Inferior parietal cortex (tissue), 1 donor: ENCODE measurements around the gene MYO15B.

ENCODE experiments used
- DNase-seq: peaks from one replicate; pipeline ENCODE4 v3.0.0-alpha.2; 2016; ENCODE audit errors: extremely low spot score

Gene MYO15B

DNA sequence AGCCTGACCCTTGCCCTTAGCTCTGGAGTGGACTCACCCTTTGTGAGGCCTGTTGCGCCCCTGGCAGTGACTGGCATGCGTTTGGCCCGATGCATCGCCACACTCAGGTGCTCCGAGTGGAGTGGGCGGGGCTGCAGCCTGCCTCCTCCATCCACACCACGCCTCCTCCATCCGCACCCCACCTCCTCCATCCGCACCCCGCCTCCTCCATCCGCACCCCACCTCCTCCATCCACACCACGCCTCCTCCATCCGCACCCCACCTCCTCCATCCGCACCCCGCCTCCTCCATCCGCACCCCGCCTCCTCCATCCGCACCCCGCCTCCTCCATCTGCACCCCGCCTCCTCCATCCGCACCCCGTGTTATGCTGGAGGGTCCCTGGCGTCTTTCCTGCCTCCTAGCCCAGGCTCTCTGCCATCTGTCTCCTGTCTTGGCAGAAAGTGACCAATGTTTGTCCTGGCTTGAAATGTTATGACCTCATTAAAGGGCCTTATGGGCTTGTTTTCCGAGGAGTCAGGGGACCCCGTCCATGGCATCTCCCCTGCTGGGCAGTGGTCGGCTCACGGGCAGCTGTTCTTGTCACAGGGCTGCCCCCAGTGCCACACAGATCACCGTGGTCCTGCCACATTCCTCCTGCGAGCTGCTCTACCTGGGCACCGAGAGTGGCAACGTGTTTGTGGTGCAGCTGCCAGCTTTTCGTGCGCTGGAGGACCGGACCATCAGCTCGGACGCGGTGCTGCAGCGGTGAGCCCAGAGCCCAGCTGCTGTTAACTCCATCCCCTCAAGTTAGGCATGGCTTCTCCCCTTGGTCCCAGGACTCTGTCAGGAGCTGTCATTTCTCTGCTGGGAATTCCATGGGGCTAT is 28.7 kb upstream of the MYO15B start:
- DNase-seq, result no peak

DNA sequence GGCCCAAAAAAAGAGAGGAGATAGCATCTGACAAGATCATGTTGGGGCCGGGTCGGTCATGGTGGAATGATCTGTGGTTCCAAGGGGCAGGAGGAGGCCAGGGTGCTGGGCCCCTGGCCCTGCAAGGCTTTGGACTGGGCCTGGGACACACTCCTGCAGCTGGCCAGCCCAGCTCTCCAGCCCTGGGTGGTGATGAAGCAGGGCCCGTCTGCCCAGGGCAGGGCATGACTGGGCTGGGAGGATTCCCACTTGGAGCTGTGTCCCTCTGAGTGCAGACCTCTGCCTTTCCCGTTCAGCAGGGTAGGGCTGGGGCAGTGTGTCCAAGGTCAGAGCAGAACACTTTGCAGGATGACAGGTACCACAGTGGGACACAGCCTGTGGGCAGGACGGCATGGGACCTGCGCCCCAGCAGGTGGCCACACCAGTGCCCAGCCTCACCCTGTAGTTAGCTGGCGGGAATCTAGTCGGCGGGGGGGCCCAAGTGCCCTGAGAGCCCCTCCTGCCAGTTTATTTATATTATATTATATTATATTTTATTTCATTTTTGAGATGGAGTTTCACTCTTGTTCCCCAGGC is 27.6 kb upstream of the MYO15B start:
- no peak for DNase-seq

DNA sequence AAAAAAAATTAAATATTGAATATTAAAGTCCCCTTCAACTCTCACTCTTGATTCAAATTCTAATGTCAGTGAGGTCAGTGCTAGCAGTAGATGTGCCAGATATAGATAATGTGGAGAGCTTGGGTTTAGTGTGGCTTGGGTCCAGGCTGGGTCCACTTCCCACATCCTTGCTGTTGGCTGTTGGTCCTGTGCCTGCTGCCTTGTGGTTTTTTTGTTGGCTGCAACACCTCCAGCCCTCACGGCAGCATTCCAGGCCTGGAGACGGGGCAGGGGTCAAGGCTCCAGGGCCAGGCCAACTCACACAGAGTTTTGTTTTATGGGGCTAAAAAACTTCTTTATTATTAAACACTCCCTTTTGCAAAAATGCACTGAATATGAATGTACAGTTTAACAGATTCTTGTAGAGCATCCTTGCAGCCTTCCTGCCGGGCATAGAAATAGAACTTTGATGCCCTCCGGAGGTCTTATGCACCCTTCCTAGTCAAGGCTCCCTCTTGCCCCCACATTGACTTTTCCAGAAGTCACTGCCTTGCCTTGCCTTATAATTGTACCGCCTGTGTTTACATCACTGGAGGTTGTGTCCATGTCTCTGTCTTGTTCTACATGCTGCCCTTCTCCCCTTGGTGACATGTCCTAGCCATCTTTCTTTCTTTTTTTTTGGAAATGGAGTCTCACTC is 25.5 kb upstream of the MYO15B start:
- DNase-seq, result no peak

DNA sequence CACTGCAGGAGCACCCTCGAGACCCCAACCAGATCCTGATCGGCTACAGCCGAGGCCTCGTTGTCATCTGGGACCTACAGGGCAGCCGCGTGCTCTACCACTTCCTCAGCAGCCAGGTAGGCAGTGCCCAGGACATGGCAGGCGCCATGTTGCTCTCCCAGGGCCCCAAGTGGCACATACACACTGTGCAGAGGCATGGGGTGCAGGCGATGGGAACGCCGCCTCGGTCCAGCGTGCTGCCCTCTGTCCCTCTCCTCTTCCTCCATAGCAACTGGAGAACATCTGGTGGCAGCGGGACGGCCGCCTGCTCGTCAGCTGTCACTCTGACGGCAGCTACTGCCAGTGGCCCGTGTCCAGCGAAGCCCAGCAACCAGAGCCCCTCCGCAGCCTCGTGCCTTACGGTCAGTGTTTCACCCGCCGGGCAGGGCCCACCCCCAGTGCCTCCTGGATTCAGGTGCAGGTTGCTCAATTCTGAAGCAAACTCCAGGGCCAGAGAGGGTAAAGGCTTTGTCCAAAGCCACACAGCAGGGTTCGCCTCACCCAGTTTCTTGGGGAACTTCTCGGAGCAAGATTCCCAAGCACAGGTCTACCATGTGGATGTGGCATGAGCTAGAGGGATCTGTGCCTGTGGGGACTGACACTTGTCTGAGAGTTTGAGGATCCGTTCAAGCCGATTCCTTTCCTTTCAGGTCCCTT is 24.4 kb upstream of the MYO15B start:
- DNase-seq, result no peak

DNA sequence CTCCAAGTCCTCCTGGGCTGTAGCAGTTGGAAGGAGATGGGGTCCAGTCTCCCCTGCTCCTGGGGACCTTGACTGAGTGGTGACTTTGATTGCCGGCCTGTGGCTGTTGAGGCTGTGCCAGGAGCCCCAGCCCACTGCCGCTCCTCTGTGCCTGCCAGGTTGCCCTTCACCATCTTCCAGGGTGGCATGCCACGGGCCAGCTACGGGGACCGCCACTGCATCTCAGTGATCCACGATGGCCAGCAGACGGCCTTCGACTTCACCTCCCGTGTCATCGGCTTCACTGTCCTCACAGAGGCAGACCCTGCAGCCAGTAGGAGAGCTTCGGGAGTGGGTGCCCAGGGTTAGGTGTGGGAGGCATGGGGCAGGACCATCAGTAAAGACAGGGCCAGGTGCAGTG is 23.4 kb upstream of the MYO15B start:
- no peak for DNase-seq

DNA sequence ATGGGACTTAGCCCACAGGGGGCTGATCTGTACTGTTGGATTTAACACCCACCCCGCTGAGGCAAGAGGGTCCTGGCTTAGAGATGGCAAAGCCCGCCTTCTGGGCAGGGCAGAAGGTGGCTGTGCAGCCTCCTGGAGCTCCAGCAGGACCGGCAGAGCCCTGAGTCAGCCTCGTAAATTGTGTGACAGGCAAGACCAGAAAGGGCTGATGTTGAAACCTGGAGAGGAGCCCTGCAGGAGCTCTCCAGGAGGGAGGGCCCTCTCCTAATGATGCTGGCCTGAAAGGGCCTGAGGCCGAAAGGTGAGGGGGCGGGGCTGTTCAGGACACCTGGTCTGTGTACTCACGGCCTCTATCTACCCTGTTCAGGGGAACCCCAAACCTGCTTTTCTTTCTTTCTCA is 22.5 kb upstream of the MYO15B start:
- DNase-seq, result no peak

DNA sequence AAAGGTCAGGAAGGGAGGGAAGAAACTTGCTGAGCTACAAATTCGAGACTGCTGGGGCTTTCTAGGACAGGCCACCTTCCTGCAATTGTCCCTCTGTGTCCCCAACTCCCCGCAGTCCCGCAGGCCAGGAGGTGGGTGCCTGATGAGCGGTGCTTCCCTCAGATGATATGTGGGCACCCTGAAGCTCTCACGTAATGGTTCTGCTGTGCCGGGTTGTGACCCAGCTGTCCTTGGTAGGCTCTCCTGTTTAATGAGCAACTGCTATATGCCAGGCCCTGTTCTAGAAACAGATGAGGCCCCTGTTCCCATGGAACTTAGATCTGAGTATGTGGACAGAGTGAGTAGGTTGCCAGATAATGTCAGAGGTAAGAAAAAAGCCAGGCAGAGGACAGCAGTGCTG is 22.0 kb upstream of the MYO15B start:
- DNase-seq, result no peak

DNA sequence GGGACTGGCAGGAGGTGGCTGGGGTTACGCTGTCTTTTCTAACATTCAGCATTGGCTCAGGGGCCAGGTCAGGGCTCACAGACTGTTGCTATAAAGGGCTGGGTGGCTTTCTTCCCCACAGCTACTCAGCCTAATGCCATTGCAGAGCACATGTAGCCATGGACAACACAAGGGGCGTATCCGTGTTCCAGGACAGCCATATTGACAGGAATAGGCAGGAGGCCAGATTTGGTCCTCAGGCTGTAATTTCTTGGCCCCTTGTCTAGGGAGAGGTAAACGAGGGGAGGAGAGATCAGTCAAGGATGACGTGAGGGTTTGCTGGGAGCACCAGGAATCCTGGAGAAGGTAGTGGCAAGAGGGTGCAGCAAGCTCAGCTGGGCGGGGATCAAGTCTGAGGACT is 21.2 kb upstream of the MYO15B start:
- DNase-seq, result no peak

DNA sequence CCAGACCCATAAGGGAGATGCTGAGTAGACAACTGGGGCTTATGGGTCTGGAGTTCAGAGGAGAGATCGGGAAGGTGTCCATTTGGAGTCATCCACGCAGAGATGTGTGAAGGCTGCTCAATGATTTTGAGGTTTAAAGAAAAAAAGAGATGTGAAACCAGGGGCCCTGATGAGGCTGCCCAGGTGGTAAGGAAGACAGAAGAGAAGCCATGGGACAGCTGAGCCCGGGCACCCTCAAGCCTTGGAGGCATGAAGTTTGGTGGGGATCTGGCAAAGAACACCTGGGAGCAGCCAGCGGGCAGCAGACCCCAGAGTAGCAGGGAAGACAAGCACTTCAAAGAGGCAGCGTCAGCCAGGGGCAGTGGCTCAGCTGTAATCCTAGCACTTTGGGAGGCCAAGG is 20.8 kb upstream of the MYO15B start:
- DNase-seq, result no peak

DNA sequence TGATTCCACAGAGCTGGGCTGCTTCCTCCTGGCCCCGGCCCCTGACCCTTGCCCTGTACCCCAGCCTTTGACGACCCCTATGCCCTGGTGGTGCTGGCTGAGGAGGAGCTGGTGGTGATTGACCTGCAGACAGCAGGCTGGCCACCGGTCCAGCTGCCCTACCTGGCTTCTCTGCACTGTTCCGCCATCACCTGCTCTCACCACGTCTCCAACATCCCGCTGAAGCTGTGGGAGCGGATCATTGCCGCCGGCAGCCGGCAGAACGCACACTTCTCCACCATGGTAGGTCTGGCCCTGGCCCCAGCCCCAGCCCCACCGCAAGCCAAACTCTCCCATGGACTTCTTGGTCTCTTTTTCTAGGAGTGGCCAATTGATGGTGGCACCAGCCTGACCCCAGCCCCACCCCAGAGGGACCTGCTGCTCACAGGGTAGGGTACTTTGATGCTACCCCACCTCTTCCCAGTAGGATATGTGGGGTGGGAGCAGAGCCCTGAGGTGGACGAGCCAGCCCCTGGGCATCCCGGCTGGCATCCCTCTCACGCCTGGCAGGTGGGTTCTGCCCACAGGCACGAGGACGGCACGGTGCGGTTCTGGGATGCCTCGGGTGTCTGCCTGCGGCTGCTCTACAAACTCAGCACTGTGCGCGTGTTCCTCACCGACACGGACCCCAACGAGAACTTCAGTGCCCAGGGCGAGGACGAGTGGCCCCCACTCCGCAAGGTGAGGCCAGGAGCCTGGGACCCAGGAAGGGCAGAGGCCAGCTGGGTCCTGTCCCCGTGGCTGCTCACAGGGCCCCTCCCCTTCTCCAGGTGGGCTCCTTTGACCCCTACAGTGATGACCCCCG is 19.0 kb upstream of the MYO15B start:
- no peak for DNase-seq

DNA sequence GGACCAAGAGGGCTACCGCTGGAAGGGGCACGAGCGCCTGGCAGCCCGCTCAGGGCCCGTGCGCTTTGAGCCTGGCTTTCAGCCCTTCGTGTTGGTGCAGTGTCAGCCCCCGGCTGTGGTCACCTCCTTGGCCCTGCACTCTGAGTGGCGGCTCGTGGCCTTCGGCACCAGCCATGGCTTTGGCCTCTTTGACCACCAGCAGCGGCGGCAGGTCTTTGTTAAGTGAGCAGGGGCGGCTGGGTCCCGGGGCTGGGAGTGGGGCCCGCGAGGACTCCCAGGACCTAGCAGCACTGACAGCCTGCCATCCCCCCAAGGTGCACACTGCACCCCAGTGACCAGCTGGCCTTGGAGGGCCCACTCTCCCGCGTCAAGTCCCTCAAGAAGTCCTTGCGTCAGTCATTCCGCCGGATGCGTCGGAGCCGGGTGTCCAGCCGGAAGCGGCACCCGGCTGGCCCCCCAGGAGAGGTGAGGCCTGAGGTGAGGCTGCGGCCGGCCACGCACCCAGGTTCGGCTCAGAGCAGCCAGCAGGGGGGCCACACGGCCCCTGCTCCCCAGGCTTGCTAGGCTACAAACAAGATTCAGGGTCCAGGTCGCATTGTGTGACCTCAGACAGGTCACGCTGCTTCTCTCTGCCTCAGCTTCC is 17.4 kb upstream of the MYO15B start:
- DNase-seq, result no peak

DNA sequence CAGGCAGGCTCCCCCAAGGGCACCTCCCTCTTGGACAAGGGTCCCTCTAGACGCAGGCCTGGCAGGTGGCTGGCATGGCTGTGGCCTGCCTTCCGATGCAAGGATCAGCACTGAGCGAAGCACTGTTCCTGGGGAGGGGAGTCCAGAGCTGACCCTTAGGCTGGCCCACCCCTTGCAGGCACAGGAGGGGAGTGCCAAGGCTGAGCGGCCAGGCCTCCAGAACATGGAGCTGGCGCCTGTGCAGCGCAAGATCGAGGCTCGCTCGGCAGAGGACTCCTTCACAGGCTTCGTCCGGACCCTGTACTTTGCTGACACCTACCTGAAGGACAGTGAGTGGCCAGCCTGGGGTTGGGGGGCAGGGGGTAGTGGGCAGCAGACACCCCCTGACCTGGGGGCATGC is 16.8 kb upstream of the MYO15B start:
- DNase-seq, result no peak

DNA sequence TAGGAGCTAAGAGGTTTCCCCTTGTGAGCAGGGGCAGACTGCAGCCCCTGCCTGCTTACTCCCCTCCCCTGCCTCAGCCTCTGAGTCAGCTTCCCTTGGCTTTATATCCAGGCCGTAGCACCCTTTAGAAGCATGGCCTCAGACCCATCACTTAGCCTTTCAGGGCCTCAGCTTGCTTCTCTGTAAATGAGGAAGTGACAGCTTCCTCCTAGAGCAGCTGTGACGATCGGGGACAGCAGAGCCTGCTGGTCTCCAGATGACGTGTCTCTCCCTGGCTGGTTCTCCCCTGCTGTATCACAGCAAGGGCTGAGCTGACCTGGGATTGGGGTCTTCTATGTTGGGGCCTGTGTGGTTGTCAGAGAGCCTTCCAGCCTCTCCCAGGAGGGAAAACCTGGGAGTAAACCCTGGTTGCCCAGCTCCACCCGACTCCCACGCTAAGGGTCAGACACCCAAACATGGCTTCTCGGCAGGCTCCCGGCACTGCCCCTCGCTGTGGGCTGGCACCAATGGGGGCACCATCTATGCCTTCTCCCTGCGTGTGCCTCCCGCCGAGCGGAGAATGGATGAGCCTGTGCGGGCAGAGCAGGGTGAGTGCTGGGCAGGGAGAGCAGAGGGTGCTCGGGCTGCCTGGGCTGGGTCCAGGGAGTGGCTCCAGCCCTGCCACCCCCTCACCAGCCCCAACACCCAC is 16.3 kb upstream of the MYO15B start:
- DNase-seq, result peak; percentile 18

DNA sequence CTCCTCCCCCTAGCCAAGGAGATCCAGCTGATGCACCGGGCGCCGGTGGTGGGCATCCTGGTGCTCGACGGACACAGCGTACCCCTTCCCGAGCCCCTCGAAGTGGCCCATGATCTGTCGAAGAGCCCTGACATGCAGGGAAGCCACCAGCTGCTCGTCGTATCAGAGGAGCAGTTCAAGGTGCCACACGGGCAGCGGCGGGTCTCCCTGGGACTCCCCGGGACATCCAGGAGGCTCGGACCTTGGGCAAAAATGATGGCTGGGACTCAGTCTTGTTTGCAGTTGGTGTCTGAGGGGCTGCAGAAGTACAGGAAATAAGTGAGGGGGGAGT is 15.8 kb upstream of the MYO15B start:
- DNase-seq, result no peak

DNA sequence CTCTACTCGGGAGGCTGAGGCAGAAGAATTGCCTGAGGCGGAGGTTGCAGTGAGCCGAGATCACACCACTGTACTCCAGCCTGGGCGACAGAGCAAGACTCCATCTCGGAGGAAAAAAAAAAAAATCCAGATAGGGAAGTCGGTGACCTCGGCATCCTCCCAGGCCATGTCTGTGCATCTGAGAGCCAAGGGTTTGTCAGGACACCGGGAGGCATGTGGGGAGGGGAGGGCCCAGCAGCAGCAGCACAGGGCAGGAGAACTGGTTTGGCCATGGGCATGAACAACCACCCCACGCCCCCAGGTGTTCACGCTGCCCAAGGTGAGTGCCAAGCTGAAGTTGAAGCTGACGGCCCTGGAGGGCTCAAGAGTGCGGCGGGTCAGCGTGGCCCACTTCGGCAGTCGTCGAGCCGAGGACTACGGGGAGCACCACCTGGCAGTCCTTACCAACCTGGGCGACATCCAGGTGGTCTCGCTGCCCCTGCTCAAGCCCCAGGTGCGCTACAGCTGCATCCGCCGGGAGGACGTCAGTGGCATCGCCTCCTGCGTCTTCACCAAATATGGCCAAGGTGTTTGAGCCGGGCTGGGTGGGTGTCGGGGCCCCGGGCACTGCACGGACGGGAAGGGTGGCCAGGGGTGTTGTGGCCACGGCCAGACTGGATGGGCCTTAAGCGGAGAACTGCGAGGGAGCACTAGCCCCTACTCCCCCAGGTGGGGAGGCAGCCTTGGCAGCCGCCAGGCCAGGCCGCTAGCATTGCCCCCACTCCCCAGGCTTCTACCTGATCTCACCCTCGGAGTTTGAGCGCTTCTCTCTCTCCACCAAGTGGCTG is 14.7 kb upstream of the MYO15B start:
- no peak for DNase-seq

DNA sequence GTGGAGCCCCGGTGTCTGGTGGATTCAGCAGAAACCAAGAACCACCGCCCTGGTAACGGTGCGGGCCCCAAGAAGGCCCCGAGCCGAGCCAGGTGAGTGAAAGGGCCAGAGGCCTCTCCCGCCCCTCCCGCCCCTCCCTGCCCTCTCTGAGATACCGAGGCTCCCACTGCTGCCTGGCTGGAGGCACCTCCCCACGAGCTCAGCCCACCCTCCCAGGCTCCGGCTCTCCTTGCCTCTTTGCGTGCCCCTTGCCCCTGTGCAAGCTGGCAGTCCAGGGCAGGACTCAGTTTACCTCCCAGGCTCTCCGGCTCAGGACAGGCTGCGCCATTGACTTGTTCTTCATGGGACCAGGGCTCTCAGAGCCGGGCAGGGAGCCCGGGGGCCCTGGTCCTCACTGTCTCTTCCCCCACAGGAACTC is 14.1 kb upstream of the MYO15B start:
- no peak for DNase-seq

DNA sequence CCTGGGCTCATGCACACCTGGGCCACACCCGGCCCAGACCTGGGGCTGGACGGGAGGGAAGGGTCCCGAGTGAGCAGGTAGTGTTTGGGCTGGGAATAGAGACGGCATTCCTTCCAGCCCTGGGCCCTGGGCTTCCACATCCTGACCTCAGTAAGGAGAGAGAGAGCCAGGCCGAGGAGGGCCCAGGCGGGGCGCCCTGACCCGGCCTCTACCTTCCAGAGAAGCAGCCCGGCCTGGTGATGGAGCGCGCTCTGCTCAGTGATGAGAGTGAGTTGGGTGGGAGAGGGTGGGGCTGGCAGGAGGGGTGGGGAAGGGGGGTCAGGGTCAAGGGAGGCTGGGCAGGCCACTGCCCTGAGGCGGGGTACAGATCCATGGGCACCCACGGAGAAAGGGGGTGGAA is 13.6 kb upstream of the MYO15B start:
- DNase-seq, result no peak

DNA sequence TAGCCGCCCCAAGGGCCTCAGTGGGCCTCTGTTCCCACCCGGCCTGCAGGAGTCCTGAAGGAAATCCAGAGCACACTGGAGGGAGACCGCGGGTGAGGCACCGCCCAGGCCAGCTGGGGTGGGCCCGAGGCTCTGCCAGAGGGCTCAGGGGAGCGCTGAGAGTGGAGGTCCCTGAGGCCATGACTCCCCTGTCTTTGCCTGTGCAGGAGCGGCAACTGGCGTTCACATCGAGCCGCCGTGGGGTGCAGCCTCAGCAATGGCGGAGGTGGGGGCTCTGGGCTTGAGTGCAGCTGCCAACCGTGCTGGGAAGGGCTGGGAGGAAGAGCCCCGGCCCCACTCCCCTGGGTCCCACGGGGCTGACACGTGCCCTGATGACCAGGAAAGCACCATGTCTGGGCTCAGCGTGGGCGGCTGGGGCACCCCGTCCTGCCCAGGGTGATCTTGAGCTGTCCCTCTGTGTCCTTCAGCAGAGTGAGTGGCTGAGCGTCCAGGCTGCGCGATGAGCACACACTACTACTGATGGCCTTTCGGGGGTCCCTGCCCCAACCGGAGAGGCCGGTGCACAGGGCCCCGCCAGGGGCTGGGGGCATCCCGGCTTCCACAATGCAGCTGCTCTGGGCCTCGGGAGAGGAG is 13.1 kb upstream of the MYO15B start:
- DNase-seq, result no peak

DNA sequence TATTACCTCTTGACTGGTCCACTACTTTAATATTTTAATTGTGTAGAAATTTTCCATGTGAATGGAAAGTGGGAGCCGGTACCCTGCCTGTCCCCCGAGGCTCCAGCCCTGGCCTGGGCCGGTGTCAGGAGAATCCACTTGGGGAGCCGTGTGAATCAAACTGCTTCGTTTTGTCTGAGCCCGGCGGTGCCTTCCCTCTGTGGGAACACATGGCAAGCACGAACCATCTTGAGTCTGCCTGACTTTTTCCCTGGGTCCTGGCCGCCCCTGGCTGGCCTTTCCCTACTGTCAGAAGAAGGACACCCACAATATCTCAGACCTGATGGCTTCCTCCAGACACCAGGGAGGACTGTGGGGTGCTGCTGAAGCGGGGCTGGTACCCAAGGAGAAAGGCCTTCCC is 12.4 kb upstream of the MYO15B start:
- DNase-seq, result no peak
